Activated naive CD4-positive, alpha-beta T cell treated with Interleukin-2 at 50 U/mL for 16 hours (primary cell): ENCODE results near the gene ASMTL.
"Not testable (repeated sequence)": the region's sequence is repeated elsewhere in the genome, so short reads cannot be mapped to it uniquely, and the experiment has no call there.

Source experiments
- DNase-seq: peaks from one replicate; pipeline ENCODE4 v3.0.0-alpha.2; 2020

The ASMTL gene

DNA sequence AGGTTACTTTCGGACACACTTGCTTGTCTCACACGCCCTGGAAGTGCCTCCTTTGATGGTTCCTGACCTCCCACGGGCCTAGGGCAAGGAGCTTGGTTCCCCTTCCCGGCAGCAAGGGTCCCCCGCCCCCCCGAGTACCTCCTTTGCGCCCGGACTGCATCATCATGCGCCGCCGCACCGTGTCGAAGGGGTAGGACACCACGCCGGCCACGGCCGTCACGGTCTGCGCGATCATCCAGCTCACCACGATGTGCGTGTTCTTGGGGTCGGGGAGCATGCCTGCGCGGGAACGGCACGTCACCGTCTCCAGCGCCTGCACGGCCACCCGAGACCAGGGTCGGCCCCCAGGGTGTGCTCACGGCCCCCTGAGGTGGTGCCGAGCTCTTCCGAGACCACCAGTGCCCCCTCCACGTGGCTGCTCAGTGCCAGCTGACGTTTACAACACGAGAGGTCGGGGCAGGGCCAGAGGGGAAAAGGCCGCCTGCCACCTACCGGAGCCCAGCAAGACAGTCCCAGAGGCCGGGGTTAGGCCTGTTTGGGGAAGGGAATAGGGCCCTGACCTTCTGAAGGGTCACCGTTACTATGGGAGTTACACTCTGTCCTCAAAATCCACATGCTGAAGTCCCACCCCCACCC lies 65.5 kb downstream of the ASMTL start:
- DNase-seq, result no peak

DNA sequence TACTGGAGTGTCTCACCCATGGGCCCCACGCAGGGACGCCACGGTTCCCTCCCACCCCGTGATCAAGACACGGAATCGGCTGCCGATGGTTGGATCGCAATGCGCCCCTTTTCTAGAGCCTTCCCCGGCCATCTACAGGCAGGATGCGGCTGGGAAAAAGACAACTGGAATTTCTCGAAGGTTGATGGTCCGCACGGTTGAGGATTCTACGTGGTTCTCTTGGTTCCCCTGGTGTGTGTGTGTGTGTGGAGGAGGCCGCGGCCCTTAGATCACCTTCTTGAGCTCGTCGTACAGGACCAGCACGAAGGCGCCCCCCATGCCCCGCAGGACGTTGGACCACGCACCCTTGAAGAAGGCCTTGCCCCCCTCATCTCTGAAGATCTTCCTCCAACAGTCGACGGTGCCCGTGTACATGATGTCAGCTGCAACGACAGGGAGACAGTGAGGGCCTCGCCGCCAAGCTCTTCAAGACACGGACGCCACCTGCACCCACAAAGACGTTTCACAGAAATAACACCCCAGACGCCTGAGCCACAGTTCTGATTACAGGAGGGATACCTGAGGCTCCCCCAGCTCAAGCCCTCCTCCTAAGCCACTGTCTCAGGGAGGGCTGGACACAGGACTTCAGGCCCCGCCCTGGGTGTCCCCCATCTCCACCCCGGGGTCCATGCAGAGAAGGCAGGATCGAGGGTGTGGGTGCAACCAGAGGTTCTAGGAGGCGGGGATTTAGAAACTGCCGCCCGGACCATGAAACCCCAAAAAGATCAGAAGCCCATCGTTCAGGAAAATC lies 66.2 kb downstream of the ASMTL start:
- no peak for DNase-seq

DNA sequence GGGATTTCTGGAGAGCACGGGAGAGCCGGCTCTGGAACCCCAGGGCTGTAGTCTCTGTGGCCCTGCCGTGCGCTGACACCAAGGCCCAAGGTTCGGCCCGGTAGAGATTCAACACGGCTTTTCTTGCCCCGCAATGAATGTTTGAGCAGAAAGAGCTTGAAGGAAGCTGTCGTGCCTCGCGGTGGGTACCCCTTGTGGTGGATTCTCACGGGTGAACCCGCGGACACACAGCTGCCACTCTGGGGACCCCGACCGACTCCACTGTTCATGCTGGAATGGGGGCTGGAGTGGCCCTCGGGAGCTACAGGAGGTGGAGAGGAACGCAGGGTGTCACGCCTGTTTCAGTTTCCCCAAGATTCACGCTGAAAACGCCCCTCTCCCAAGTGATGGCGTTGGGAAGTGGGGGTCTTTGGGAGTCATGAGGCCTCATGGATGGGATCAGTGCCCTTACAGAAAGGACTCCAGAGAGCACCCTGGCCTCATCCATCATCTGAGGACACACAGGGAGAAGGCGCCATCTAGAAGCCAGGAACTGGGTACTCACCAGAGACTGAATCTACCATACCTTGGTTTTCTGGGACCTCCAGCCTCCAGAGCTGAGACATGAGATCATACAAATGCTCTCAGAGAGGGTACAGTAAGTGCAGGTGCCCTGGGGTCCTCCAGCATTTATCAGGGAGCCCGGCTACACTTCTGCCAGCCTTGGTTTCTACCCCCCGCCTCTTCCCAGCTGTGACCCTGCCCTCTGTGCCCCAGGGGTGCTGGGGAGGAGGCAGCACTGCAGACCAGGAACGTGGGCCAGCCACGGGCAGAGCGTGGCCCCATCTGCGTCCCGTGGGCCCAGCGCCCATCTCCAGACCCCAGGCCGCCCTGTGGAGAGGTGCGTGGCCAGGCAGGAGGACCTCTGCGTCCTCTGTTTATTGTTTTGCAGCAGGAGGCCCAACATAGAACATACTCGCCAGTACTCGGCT lies 67.2 kb downstream of the ASMTL start:
- DNase-seq, result no peak

DNA sequence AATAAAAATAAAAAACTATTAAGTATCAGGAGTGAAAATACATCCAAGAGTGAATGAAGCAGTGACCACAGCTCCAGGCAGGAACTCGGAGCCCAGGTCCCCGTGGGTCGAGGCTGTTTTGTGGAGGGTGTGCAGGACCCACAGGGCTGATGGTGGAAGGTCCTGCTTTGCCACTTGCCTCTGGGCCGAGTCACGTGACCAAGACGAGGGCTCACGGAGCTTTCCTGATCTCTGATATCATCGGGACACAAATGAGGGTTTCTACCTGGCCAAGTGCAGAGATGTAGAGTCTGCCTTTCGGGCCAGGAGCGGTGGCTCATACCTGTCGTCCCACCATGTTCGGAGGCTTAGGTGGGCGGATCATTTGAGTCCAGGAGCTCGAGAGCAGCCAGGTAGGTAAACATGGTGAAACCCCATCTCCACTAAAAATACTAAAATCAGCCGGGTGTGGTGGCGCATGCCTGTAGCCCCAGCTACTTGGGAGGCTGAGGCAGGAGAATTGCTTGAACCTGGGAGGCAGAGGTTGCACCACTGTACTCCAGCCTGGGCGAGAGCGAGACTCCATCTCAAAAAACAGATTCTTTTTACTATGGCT lies 68.0 kb downstream of the ASMTL start:
- no peak for DNase-seq

DNA sequence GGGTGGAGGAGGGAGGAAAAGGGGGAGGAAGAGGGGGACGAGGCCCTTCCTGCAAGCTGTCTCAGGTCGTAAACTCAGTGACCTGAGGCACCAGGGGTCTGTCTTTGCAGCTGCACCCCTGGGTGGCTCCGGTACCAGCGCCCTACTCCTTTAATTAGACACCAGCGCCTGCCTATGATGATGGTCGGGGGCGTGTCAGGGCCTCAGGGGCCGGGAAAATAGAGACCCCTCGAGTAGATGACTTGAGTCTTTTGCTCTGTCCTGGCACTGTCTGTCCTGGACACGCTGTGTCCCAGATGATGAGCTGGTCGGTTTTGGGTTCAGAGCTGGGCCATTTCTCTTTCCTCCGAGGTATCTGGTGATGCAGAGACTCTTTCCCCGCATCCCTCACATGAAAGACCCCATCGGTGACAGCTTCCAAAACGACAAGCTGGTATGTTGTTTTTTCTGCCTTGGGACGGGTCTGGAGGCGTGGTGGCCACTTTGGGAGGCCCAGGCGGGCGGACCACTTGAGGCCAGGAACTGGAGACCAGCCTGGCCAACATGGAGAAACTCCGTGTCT lies 72.0 kb downstream of the ASMTL start:
- DNase-seq, result no peak

DNA sequence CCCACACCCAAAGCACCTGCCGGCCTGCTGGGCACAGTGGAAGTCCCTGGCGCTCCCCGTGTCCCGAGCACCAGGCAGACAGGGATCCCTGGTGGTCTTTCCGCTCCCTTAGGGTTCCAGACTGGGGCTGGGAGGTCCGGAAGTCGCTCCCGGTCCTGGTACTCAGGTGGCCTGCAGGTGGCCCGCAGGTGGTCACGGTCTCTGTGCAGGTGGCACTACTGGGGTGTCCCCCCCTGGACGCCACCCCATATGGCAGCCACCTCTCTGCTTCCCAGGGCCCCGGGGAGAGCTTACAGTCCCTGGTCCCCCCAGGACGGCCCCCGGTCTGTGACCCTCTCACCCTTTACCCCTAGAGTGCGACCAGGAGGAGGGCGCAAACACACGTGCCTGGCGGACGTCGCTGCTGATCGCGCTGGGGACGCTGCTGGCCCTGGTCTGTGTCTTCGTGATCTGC lies 74.4 kb downstream of the ASMTL start:
- no peak for DNase-seq

DNA sequence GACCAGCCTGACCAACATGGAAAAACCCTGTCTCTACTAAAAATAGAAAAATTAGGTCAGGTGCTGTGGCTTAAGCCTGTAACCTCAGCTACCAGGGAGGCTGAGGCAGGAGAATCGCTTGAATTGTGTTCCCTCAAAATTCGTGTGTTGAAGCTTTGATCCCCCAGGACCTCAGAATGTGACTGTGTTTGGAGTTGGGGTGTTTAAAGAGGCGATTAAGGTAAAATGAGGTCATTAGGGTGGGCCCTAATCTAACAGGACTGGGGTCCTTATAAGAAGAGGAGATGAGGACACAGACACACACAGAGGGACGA lies 84.4 kb downstream of the ASMTL start:
- no peak for DNase-seq

DNA sequence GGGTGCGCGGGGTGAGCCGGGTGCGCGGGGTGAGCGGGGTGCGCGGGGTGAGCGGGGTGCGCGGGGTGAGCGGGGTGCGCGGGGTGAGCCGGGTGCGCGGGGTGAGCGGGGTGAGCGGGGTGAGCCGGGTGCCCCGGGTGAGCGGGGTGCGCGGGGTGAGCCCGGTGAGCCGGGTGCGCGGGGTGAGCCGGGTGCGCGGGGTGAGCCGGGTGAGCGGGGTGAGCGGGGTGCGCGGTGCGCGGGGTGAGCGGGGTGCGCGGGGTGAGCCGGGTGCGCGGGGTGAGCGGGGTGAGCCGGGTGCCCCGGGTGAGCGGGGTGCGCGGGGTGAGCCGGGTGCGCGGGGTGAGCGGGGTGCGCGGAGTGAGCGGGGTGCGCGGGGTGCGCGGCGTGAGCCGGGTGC lies 86.3 kb downstream of the ASMTL start:
- not testable (repeated sequence) for DNase-seq

DNA sequence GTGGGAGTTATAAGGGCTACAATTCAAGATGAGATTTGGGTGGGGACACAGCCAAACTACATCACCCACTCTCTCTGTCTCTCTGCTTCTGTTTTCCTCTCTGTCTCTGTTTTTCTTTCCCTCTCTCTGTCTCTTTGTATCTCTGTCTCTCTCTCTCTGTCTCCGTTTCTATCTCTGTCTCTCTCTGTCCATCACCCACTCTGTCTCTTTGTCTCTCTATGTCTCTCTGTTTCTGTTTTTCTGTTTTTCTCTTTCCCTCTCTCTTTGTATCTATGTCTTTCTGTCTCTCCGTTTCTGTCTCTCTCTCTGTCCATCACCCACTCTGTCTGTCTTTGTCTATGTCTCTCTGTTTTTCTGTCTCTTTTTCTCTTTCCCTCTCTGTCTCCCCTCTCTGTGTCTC lies 90.8 kb downstream of the ASMTL start:
- no peak for DNase-seq

DNA sequence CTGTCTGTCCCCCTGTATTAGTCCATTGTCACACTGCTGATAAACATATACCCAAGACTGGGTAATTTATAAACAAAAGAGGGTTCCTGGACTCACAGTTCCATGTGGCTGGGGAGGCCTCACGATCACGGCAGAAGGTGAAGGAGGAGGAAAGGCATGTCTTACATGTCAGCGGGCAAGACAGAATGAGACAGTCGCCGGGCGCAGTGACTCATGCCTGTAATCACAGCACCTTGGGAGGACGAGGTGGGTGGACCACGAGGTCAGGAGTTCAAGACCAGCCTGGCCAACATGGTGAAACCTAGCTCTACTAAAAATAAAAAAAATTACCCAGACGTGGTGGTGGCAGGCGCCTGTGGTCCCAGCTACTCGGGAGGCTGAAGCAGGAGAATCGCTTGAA lies 91.4 kb downstream of the ASMTL start:
- DNase-seq, result no peak

DNA sequence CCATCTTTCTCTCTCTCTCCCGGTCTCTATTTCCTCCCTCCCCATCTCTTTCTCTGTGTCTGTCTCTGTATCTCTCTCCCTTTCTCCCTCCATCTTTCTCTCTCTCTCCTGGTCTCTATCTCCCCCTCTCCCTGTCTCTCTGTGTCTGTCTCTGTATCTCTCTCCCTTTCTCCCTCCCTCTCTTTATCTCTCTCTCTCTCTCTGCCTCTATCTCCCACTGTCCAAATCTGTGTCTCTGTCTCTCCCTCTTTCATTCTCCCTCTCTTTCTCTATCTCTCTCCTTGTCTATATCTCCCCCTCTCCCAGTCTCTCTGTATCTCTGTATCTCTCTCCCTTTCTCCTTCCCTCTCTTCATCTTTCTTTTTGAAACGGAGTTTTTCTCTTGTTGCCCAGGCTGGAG lies 92.5 kb downstream of the ASMTL start:
- no peak for DNase-seq

DNA sequence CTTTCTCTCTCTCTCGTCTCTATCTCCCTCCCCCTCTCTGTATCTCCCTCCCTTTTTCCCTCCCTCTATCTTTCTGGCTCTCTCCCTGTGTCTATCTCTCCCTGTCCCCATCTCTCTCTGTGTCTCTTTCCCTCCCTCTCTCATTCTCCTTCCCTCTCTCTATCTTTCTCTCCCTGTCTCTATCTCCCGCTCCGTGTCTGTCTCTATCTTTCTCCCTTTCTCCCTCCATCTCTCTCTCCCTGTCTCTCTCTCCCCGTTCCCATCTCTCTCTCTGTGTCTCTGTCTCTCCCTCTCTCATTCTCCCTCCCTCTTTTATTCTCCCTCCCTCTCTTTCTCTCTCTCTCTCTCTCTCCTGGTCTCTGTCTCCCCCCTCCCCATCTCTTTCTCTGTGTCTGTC lies 93.2 kb downstream of the ASMTL start:
- no peak for DNase-seq

DNA sequence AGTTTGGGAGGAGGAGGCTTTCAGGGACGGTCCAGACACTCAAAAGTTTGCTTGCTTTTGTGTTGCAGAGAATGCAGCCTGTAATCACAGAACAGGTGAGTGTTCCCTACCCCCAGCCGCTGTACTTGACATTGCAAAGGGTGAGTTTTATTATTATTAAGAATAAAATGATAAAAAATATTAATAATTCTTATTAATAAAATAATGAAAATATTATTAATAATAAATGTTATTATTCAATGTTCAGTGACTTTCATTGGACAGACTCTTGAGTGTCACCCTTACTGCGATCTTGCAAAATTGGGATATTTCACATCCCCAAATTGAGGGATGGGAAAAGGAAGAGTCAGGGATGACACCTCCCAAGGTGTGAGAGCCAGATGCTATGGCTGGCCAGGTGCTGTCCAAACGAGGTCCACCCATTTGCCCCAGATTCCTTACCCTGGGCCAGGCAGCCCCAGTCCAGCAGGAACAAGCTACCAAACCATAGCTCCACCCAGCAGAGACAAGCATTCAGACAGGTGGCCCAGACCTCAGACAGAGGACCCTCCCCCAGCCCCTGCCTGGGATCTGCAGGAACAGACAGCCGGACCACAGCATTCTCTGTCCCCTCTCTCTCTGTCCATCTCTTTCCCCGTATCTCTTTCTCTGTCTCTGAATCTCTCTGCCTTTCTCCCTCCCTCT lies 93.8 kb downstream of the ASMTL start:
- no peak for DNase-seq

DNA sequence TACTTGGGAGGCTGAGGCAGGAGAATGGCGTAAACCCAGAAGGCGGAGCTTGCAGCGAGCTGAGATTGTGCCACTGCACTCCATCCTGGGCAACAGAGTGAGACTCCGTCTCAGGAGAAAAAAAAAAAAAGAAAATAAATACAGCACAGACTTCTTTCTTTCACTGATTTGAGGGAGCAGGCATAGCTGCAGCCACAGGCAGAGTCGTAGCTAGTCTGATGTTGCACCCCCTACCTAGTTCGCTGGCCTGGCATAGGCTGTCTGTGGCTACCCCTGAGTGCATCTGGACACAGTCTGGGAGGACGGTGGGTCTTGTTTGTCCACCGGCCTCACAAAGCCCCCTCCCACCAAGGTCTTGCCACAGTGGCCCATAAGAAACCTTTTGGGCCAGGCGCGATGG lies 94.7 kb downstream of the ASMTL start:
- DNase-seq, result no peak

DNA sequence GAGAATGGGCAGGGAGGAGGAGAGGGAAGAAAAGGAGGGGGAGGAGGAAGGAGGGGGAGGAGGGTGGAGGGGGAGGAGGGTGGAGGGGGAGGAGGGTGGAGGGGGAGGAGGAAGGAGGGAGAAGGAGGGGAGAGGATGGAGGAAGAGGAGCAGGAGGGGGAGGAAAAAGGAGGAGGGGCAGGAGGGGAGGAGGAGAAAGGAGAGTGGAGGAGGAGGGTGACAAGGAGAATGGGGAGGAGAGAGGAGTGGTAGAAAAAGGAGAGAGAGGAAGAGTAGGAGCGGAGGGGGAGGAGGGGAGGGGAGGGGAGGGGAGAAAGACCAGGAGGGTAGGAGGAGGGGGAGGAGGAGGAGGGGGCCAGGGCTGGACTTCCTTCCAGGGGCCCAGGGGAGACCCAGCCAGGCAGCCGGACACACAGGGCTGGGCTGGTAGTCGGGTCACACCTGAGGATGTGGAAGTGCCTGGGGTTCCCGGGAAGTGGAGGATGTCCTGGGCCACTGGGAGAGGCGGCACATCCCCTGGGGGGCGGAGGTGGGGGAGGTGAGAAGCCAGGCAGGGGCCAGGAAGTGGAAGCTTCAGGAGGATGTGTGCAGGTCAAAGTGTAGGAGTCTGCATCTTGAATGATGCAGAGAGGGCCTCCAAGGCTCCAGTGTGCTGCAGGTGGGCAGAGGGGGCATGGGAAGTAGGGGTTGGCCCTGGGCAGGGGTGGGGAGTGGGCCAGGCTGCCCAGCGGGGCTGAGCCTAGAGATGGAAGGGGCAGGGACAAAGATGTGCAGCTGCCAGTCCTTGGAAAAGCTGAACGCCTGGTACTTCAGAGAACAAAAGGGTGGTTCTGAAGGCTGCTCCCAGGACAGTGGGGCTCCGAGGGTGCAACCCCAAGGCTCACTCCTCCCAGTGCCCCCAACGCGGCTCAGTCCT lies 97.3 kb downstream of the ASMTL start:
- no peak for DNase-seq

DNA sequence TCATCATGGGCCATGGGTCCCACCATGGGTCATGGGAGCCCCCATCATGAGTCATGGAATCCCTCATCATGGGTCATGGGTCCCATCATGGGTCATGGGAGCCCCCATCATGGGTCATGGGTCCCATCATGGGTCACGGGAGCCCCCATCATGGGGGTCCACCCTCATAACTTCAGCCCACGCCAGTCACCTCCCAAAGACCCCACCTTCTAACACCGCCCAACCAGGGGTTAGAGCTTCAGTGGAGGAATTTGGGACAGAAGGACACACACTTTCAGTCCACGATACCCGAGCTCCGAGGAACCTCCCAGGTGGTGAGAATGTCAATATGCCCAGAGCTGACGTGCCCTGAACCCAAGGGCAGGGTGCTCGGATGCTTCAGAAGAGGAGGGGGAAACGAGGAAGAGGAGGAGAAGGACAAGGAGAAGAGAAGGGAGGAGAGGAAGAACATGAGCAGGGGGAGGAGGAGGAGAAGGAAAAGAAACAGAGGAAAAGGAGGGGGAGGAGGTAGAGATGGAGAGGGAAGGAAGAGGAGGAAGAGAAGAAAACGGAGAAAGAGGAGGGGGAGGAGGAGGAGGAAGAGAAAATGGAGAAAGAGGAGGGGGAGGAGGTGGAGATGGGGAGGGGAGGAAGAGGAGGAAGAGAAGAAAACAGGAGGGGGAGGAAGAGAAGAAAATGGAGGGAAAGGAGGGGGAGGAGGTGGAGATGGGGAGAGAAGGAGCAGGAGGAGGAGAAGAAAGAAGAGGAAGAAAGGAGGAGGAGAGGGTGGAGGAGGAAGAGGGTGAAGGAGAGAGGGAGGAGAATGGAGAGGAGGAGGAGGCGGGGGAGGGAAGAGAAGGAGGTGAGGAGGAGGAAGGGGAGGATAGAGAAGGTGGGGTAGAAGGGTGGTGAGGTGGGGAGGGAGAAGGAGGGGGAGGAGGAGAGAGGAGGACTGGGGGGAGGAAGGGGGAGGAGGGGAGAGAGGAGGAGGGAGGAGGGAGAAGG lies 98.4 kb downstream of the ASMTL start:
- no peak for DNase-seq
